HepG2 (cell line): Measurements from ENCODE around the gene FAM20C. TPM values are rescaled to one million over a fixed set of nuclear protein-coding genes. Genes with fewer than 3 reads are reported as not detected.
A peak's percentile ranks its signal among the peaks of the same experiment; 100 is the strongest.

Source experiments
- ATAC-seq: fragments of 200-7000 bp; cut with Tn5 transposase; 3 replicates; pipeline ENCODE4 v1.9.1; 2020; ENCODE audit warnings: mild to moderate bottlenecking, moderate library complexity
- BruUV-seq: library from RNA; stranded (reverse); fragments of 400-500 nt; replicated peaks from 2 replicates; lab custom pipeline; 2021; lab: Mats Ljungman, UMichigan
- CTCF ChIA-PET: fragments of 300-600 bp; formaldehyde crosslinking; extraction: SDS; loops from one replicate; lab custom pipeline; 2021; ENCODE audit warnings: low total read pairs, inconsistent platforms, low intra/inter-chr PET ratio; lab: Yijun Ruan, JAX
- POLR2A ChIA-PET: fragments of 350-600 bp; sonication (Branson Sonifier 250); formaldehyde crosslinking; loops from one replicate; lab custom pipeline; 2020; ENCODE audit warnings: antibody characterized with exemption, inconsistent platforms; lab: Yijun Ruan, JAX
- DNase-seq: peaks from one replicate; pipeline ENCODE4 v3.0.0-alpha.2; 2015; ENCODE audit warnings: low spot score
- FAIRE-seq: peaks from 3 replicates; lab custom pipeline; 2011; peaks lifted over from hg19 to GRCh38; lab: Jason Lieb, UNC
- H2AFZ ChIP-seq: one replicate; pipeline ENCODE4 v1.6.1; 2011; ENCODE audit warnings: low read length, inconsistent platforms
- H3K27ac ChIP-seq: fragments of 300-600 bp; 3 replicates; pipeline ENCODE4 v1.8.0; 2011; ENCODE audit warnings: mixed run types, mild to moderate bottlenecking, mixed read lengths, low read length, inconsistent platforms; ENCODE audit not compliant: insufficient read depth; ENCODE audit errors: extremely low read length
- H3K27me3 ChIP-seq, 2 experiments: fragments of 200-600 bp in 1 of 2; 2 replicates in 1 of 2; 3 replicates in 1 of 2; pipeline versions ENCODE4 v1.6.0 to v1.8.0; 2011; ENCODE audit warnings: low read length in 2 of 2, mild to moderate bottlenecking in 2 of 2, moderate library complexity in 2 of 2, inconsistent platforms in 1 of 2; ENCODE audit not compliant: insufficient read depth in 2 of 2, control insufficient read depth in 1 of 2
- H3K36me3 ChIP-seq, 2 experiments: fragments of 200-600 bp in 1 of 2; replicated peaks in 1 of 2; 2 replicates in 1 of 2; 3 replicates in 1 of 2; pipeline versions ENCODE4 v1.5.1 to v1.8.0; 2011; ENCODE audit warnings: low read length in 2 of 2, inconsistent platforms in 1 of 2; ENCODE audit not compliant: insufficient read depth in 2 of 2, control insufficient read depth in 1 of 2
- H3K4me1 ChIP-seq: 2 replicates; pipeline ENCODE4 v1.5.1; 2012; ENCODE audit warnings: low read length, inconsistent platforms; ENCODE audit not compliant: insufficient read depth
- H3K4me2 ChIP-seq: 2 replicates; pipeline ENCODE4 v1.6.0; 2011; ENCODE audit warnings: low read depth, low read length, inconsistent platforms
- H3K4me3 ChIP-seq, 3 experiments: fragments of 200-600 bp in 1 of 3; sonication (generic), shearing (Covaris generic) in 1 of 3; replicated peaks in 1 of 3; 2 replicates each; pipeline ENCODE4 v1.5.1; 2011 to 2016; ENCODE audit warnings: low read length in 3 of 3, inconsistent platforms in 2 of 3, low read depth in 2 of 3, mild to moderate bottlenecking in 2 of 3, control low read depth in 1 of 3, mixed read lengths in 1 of 3; ENCODE audit not compliant: insufficient read depth in 1 of 3
- H3K79me2 ChIP-seq: one replicate; pipeline ENCODE4 v1.6.1; 2011; ENCODE audit warnings: low read length, inconsistent platforms; ENCODE audit not compliant: insufficient read depth
- H3K9ac ChIP-seq: 2 replicates; pipeline ENCODE4 v1.6.0; 2011; ENCODE audit warnings: mild to moderate bottlenecking, low read depth, low read length, inconsistent platforms; ENCODE audit not compliant: insufficient read depth
- H3K9me3 ChIP-seq: 2 replicates; pipeline ENCODE4 v1.5.1; 2012; ENCODE audit warnings: mild to moderate bottlenecking, low read length
- H4K20me1 ChIP-seq: 2 replicates; pipeline ENCODE4 v1.6.0; 2011; ENCODE audit warnings: inconsistent platforms, mild to moderate bottlenecking, low read length, moderate library complexity; ENCODE audit not compliant: insufficient read depth
- AGO2 ChIP-seq: fragments of 200-400 bp; formaldehyde crosslinking; optimal IDR thresholded peaks from 2 replicates; pipeline ENCODE3; 2017; ENCODE audit warnings: mild to moderate bottlenecking, low read depth, low read length, moderate library complexity
- ASH2L ChIP-seq: fragments of 300-600, 200-600 bp; sonication (generic); IDR thresholded peaks from 2 replicates; pipeline ENCODE4 v1.7.0; 2017; ENCODE audit warnings: low read depth, mild to moderate bottlenecking, moderate library complexity, mixed read lengths, low read length; ENCODE audit not compliant: insufficient read length
- CTCF ChIP-seq: sonication (generic); formaldehyde crosslinking; IDR thresholded peaks from 2 replicates; pipeline ENCODE4 v1.5.0; 2020; ENCODE audit warnings: mild to moderate bottlenecking, missing genetic modification reagents, moderate library complexity
- GABPA ChIP-seq, 2 experiments: IDR thresholded peaks; 2 replicates each; pipeline ENCODE4 v1.6.1; 2011 to 2016; ENCODE audit warnings: low read depth in 2 of 2, low read length in 1 of 2, missing biosample characterization in 1 of 2, missing genetic modification characterization in 1 of 2
- RAD21 ChIP-seq: fragments of 450-650 bp; formaldehyde crosslinking; IDR thresholded peaks from 2 replicates; pipeline ENCODE4 v1.5.0; 2020; ENCODE audit warnings: mild to moderate bottlenecking
- STAG1 ChIP-seq: sonication (generic); formaldehyde crosslinking; IDR thresholded peaks from 2 replicates; pipeline ENCODE4 v1.4.0; 2020; ENCODE audit warnings: missing genetic modification reagents
- ZC3H13 ChIP-seq: sonication (generic); formaldehyde crosslinking; IDR thresholded peaks from 2 replicates; pipeline ENCODE4 v1.8.1; 2023; ENCODE audit warnings: mild to moderate bottlenecking, missing genetic modification reagents, moderate library complexity
- ZNF263 ChIP-seq: sonication (generic); formaldehyde crosslinking; IDR thresholded peaks from 2 replicates; pipeline ENCODE4 v1.4.0; 2020; ENCODE audit warnings: missing genetic modification reagents
- ZNF414 ChIP-seq: sonication (generic); formaldehyde crosslinking; IDR thresholded peaks from 2 replicates; pipeline ENCODE4 v1.5.0; 2020; ENCODE audit warnings: missing genetic modification reagents
- ZNF687 ChIP-seq: sonication (generic); formaldehyde crosslinking; IDR thresholded peaks from 2 replicates; pipeline ENCODE4 v1.5.1; 2020; ENCODE audit warnings: mild to moderate bottlenecking, missing genetic modification reagents, moderate library complexity
- ZNF724P ChIP-seq: sonication (generic); formaldehyde crosslinking; IDR thresholded peaks from 2 replicates; pipeline ENCODE4 v1.8.0; 2022; ENCODE audit warnings: missing genetic modification reagents, borderline replicate concordance
- WGBS: methylation state at CpG from one replicate; pipeline ENCODE4 v1.1.6; 2017; ENCODE audit warnings: low lambda C conversion rate; 5-methylcytosine and 5-hydroxymethylcytosine counted together
- in situ Hi-C: cut with HindIII; loops from 2 replicates; pipeline ENCODE4 v1.10.0; 2017; ENCODE audit warnings: low pct_unique_long_range_greater_than_20kb; ENCODE audit not compliant: extremely low pct_ligation_motif_present
- intact Hi-C: fragments of 100-400 bp; cut with micrococcal nuclease; formaldehyde crosslinking; loops from one replicate; pipeline ENCODE4 v1.10.0; 2022; ENCODE audit not compliant: unreplicated experiment
- polyA plus RNA-seq, 8 experiments: library from polyadenylated mRNA; depleted of rRNA in 3 of 8; stranded (reverse) in 7 of 8; unstranded in 1 of 8; fragments of >200 nt; fragmentation: Illumina TruSeq in 4 of 8; extraction: Trizol in 4 of 8; gene quantifications; 2 replicates each; pipeline versions ENCODE4 v1.2.1 to v1.2.3, GENCODE V29; 2011 to 2016; ENCODE audit warnings: low read depth in 4 of 8, missing spikeins in 1 of 8, mixed read lengths in 1 of 8; ENCODE audit not compliant: insufficient read depth in 1 of 8
- total RNA-seq, 5 experiments: library from RNA; depleted of rRNA; stranded (reverse); fragments of >200 nt; fragmentation: Illumina TruSeq; extraction: Trizol; gene quantifications; 2 replicates each; pipeline ENCODE4 v1.2.3, GENCODE V29; 2016; ENCODE audit warnings: low read depth in 1 of 5

Gene FAM20C
- total and polyA plus RNA-seq, 2 of the 13 experiments (the other 11 are each of a cell fraction or from before 2014, with no cell fraction given) = 11.9 to 19.9 TPM

- ChIA-PET CTCF (no interaction called here), POLR2A (no interaction called here)
- Histone ChIP-seq H4K20me1 (no peaks in the 10 kb centered on the region), H2AFZ (no peak overlapping the region), H3K79me2 (no peaks in the 10 kb centered on the region), H3K27ac (no peak overlapping the region), H3K27me3 (no peaks in the 10 kb centered on the region), H3K36me3 (peaks cover 9 to 33% of the 10 kb centered on the region in 2 experiments; a peak in 4 of 5 replicates), H3K9me3 (no peaks in the 10 kb centered on the region), H3K4me2 (no peak overlapping the region), H3K9ac (no peak overlapping the region), H3K4me1 (peaks cover 28% of the 10 kb centered on the region), H3K4me3 (no peak overlapping the region)
- WGBS = 95% methylated on average over 28 of the region's 38 CpGs
- FAIRE-seq (no peak), ATAC-seq (no peak), DNase-seq (no peak)
- no TSS peak for BruUV-seq
- in situ Hi-C loops = no loop called here
- TF ChIP-seq ASH2L (no peak), ZNF687 (CRISPR knock-in tag) (peak; percentile 23), ZNF724P (CRISPR knock-in tag) (no peak), GABPA (IDR thresholded peaks at IDR 0.05; ENCODE audit: low read depth, low read length) (no peak), GABPA (CRISPR knock-in tag; IDR thresholded peaks at IDR 0.05; ENCODE audit: low read depth) (no peak), AGO2 (peak; percentile 48), ZNF414 (CRISPR knock-in tag) (no peak), ZNF263 (CRISPR knock-in tag) (0 out of 2 replicates have a peak, but pooled peaks have one; percentile 28), RAD21 (0 out of 2 replicates have a peak, but pooled peaks have one; percentile 10), CTCF (CRISPR knock-in tag) (peak; percentile 43), ZC3H13 (CRISPR knock-in tag) (no peak), STAG1 (CRISPR knock-in tag) (peak; percentile 25; the same call in 1 of the 2 replicates)
- intact Hi-C loops = no loop called here
Measured at GRCh38 chr7:231030-231857, 38.9 kb downstream of the FAM20C start.
